ENCODE measurements around the gene ELF5.

Gene ELF5

GRCh38 chr11:34490304-34490703, 23.3 kb downstream of the ELF5 start:
- DNase-seq = no peak

- DNase-seq = no peak
Observed at GRCh38 chr11:34488855-34489557, 24.6 kb downstream of the ELF5 start.

GRCh38 chr11:34487430-34487829, 26.2 kb downstream of the ELF5 start:
- no peak for DNase-seq

- DNase-seq = no peak
Observed at GRCh38 chr11:34483106-34483874, 30.3 kb downstream of the ELF5 start.

- no peak for DNase-seq
Observed at GRCh38 chr11:34481307-34481706, 32.3 kb downstream of the ELF5 start.

GRCh38 chr11:34480314-34480713, 33.3 kb downstream of the ELF5 start:
- DNase-seq = no peak

GRCh38 chr11:34478845-34479663, 34.5 kb downstream of the ELF5 start:
- DNase-seq = no peak

- no peak for DNase-seq
Observed at GRCh38 chr11:34476849-34477248, 36.7 kb downstream of the ELF5 start.

- DNase-seq = no peak
Observed at GRCh38 chr11:34475656-34476055, 37.9 kb downstream of the ELF5 start.

- no peak for DNase-seq
Observed at GRCh38 chr11:34473603-34474169, 39.9 kb downstream of the ELF5 start.

GRCh38 chr11:34468209-34468841, 45.3 kb downstream of the ELF5 start:
- peak; percentile 51 for DNase-seq

GRCh38 chr11:34466802-34467488, 46.6 kb downstream of the ELF5 start:
- DNase-seq = no peak

- DNase-seq = no peak
Observed at GRCh38 chr11:34464591-34465051, 49.0 kb downstream of the ELF5 start.

GRCh38 chr11:34461215-34461614, 52.4 kb downstream of the ELF5 start:
- no peak for DNase-seq

GRCh38 chr11:34460278-34460677, 53.3 kb downstream of the ELF5 start:
- DNase-seq = no peak

GRCh38 chr11:34459507-34460162, 54.0 kb downstream of the ELF5 start:
- no peak for DNase-seq

- no peak for DNase-seq
Observed at GRCh38 chr11:34458525-34458924, 55.1 kb downstream of the ELF5 start.

GRCh38 chr11:34457607-34458006, 56.0 kb downstream of the ELF5 start:
- DNase-seq = no peak

- DNase-seq = no peak
Observed at GRCh38 chr11:34454308-34455032, 59.1 kb downstream of the ELF5 start.

- DNase-seq = no peak
Observed at GRCh38 chr11:34451053-34451452, 62.5 kb downstream of the ELF5 start.

- no peak for DNase-seq
Observed at GRCh38 chr11:34449013-34449412, 64.6 kb downstream of the ELF5 start.
